Suprapubic skin (tissue), 4 donors: ENCODE data around the gene PRR36. TPM values are rescaled to one million over a fixed set of nuclear protein-coding genes. Genes with fewer than 3 reads are reported as not detected.

Experiments used
- DNase-seq, 2 donors: peaks; one replicate each; pipeline ENCODE4 v3.0.0-alpha.2; 2019; ENCODE audit warnings: low spot score in 2 of 2
- H3K27ac ChIP-seq: fragments of 200-600 bp; sonication (generic); one replicate; pipeline ENCODE4 v1.5.1; 2019
- H3K27me3 ChIP-seq: fragments of 200-600 bp; sonication (generic); one replicate; pipeline ENCODE4 v1.5.1; 2019
- H3K36me3 ChIP-seq: fragments of 200-600 bp; sonication (generic); one replicate; pipeline ENCODE4 v1.5.1; 2019
- H3K4me1 ChIP-seq: fragments of 200-600 bp; sonication (generic); one replicate; pipeline ENCODE4 v1.5.1; 2019
- H3K4me3 ChIP-seq: fragments of 200-600 bp; sonication (generic); one replicate; pipeline ENCODE4 v1.5.1; 2019; ENCODE audit warnings: mild to moderate bottlenecking
- H3K9me3 ChIP-seq: fragments of 200-600 bp; sonication (generic); one replicate; pipeline ENCODE4 v1.5.1; 2019
- EP300 ChIP-seq: sonication (generic); formaldehyde crosslinking; IDR thresholded peaks from one replicate; pipeline ENCODE4 v1.6.1; 2017; ENCODE audit warnings: antibody characterized with exemption
- POLR2A ChIP-seq, 2 donors: fragments of 450-650 bp; IDR thresholded peaks; one replicate each; pipeline ENCODE4 v1.6.1; 2017; ENCODE audit warnings: antibody characterized with exemption in 2 of 2, mild to moderate bottlenecking in 2 of 2, moderate library complexity in 2 of 2
- POLR2AphosphoS5 ChIP-seq, 3 donors: sonication (generic); formaldehyde crosslinking; IDR thresholded peaks; one replicate each; pipeline ENCODE4 v1.6.1; 2017; ENCODE audit warnings: antibody characterized with exemption in 3 of 3
- WGBS: methylation state at CpG from one replicate; pipeline ENCODE4 v1.1.5; 2018; 5-methylcytosine and 5-hydroxymethylcytosine counted together
- total RNA-seq, 4 donors: library from RNA; depleted of rRNA; stranded (reverse); fragments of >200 nt; gene quantifications; one replicate each; pipeline ENCODE4 v1.1.0, GENCODE V29; 2016
- TF ChIP-seq, protein P1 (sequence below), 2 donors: fragments of 200-600 bp in 1 of 2; fragments of 450-650 bp in 1 of 2; sonication (generic) in 1 of 2; IDR thresholded peaks; one replicate each; pipeline ENCODE4 v1.5.1; 2016 to 2019; ENCODE audit warnings: antibody characterized with exemption in 2 of 2, mild to moderate bottlenecking in 1 of 2, moderate library complexity in 1 of 2

The PRR36 gene
- total RNA-seq, 4 donors from 2014 or later, result 0.26 to 1.1 (median 0.74) TPM

DNA sequence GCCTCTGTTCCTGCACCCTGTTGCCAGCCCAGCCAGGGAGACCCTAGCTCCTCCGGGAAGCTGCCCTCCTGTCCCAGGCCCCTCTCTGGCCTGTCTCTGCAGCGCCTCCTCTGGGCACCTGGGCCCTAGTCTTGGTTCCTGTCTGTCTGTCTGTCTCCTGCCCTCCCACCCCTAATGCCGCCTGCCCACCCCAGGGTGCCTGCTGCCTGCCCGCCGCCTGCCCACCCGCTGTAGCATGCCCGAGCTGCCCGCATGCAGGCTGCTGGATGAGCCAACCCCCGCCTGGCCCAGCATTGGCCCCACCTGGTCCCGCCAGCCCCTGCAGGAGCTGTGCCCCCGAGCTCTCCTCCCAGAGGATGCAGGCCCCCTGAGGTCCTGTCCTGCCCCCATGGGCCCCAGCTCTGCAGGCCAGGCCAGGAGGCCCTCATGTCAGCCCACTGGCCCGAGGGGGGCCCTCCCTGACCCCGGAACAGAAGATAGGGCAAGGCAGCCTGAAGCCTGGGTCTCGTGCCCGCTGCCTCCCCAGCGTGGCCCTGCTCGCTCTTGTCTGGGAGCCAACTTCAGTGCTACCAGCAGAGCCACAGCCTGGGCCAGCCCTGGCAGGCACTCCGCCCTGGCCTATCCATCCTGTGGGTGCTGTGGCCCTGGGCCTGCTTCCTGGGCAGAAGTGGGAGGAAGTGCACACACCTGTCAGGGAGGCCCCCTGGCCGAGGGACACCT is 34.7 kb upstream of the PRR36 start:
- no peaks in the 10 kb centered on the region for H3K9me3 ChIP-seq
- H3K4me1 ChIP-seq, result peaks cover 54% of the 10 kb centered on the region
- DNase-seq, result peak in 1 of 2 donors; percentile 65
- TF ChIP-seq, protein P1, sequence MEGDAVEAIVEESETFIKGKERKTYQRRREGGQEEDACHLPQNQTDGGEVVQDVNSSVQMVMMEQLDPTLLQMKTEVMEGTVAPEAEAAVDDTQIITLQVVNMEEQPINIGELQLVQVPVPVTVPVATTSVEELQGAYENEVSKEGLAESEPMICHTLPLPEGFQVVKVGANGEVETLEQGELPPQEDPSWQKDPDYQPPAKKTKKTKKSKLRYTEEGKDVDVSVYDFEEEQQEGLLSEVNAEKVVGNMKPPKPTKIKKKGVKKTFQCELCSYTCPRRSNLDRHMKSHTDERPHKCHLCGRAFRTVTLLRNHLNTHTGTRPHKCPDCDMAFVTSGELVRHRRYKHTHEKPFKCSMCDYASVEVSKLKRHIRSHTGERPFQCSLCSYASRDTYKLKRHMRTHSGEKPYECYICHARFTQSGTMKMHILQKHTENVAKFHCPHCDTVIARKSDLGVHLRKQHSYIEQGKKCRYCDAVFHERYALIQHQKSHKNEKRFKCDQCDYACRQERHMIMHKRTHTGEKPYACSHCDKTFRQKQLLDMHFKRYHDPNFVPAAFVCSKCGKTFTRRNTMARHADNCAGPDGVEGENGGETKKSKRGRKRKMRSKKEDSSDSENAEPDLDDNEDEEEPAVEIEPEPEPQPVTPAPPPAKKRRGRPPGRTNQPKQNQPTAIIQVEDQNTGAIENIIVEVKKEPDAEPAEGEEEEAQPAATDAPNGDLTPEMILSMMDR (IDR thresholded peaks at IDR 0.05), result no peak
- TF ChIP-seq POLR2AphosphoS5 (IDR thresholded peaks at IDR 0.05) (no peak), EP300 (no peak), POLR2A (IDR thresholded peaks at IDR 0.05) (no peak)
- no peaks in the 10 kb centered on the region for H3K27me3 ChIP-seq
- H3K4me3 ChIP-seq, result no peak overlapping the region
- peaks cover 51% of the 10 kb centered on the region for H3K36me3 ChIP-seq
- 75% methylated on average over 11 of the region's 19 CpGs for WGBS
- no peak overlapping the region for H3K27ac ChIP-seq

DNA sequence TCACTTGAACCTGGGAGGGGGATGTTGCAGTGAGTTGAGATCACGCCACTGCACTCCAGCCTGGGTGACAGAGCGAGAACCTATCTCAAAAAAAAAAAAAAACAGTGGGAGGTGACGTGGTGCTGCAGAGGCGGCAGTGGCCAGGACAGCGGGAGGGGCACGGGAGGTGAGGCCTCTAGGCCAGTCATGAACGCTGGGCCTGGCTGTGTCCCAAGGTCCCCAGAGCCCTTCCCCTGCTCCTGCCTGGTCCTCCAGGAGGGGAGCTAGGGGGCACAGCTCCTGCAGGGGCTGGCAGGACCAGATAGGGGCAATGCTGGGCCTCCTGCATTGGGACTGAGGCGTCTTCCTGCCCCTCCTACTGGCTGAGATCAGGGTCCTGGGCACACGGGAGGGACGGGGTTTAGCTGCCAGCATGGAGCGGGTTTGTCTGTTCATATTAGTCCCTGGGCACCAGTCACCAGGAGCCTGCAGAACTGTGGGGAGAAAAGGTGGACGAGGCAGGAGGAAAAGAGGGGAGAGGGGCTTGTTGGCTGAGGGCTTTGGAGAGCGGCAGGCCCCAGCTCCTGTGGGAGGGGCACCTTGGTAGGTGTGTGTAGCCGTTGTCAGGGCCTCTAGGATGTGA is 34.0 kb upstream of the PRR36 start:
- Histone ChIP-seq H3K4me1 (peaks cover 55% of the 10 kb centered on the region), H3K27ac (no peak overlapping the region), H3K9me3 (no peaks in the 10 kb centered on the region), H3K27me3 (no peaks in the 10 kb centered on the region), H3K36me3 (peaks cover 49% of the 10 kb centered on the region), H3K4me3 (no peak overlapping the region)
- DNase-seq, result no peak
- 79% methylated on average over 14 of the region's 14 CpGs for WGBS
- TF ChIP-seq POLR2A (IDR thresholded peaks at IDR 0.05) (no peak), POLR2AphosphoS5 (IDR thresholded peaks at IDR 0.05) (no peak), EP300 (no peak)
- TF ChIP-seq, protein P1 (IDR thresholded peaks at IDR 0.05), result no peak

DNA sequence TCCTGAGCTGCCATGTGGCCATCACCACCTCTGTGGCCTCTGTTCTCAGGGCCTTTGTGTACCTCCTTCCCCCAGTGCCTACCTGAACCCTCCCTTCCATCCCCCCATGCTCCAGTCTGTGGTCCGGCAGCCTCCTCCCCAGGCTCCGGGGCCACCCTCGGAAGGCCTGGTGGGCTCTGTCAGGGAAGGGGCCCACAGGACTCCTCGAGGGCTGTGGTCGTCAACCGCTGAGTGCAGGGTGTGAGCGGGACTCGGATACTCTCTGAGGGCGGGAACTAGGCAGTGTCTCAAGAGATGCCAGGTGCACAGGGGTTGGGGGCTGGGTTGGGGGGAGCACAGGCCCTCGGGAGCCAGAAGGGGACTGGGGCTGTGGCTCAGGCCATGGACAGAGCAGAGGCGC is 33.4 kb upstream of the PRR36 start:
- 84% methylated on average over 11 of the region's 11 CpGs for WGBS
- Histone ChIP-seq H3K9me3 (no peaks in the 10 kb centered on the region), H3K4me3 (no peak overlapping the region), H3K36me3 (peaks cover 43% of the 10 kb centered on the region), H3K27me3 (no peaks in the 10 kb centered on the region), H3K4me1 (peaks cover 61% of the 10 kb centered on the region), H3K27ac (no peak overlapping the region)
- TF ChIP-seq, protein P1 (IDR thresholded peaks at IDR 0.05), result no peak
- TF ChIP-seq POLR2AphosphoS5 (IDR thresholded peaks at IDR 0.05), result no peak
- TF ChIP-seq POLR2A (IDR thresholded peaks at IDR 0.05), result no peak
- TF ChIP-seq EP300, result no peak
- DNase-seq, result no peak

DNA sequence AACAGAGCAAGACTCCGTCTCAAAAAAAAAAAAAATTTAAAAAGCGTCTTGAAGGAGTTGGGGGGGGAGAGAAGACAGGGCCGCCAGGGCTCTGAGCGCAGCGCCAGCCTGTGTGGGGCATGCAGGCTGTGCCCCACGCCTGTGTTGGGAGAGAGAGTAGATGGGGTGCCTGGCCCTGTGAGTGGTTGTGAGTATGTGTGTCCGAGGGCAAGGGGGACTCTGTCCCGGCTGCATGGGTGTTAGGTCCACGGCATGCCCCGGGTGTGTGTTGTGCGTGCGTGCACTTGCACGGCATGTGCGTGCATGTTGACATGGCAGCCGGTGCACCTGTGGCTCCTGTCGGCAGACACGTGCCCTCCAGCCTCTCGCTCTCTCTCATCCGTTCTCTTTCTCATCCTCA is 32.9 kb upstream of the PRR36 start:
- WGBS, result 59% methylated on average over 19 of the region's 19 CpGs
- Histone ChIP-seq H3K36me3 (peaks cover 39% of the 10 kb centered on the region), H3K27ac (no peak overlapping the region), H3K4me3 (no peak overlapping the region), H3K4me1 (peaks cover 65% of the 10 kb centered on the region), H3K9me3 (no peaks in the 10 kb centered on the region), H3K27me3 (no peaks in the 10 kb centered on the region)
- TF ChIP-seq POLR2AphosphoS5 (IDR thresholded peaks at IDR 0.05) (no peak), EP300 (no peak), POLR2A (IDR thresholded peaks at IDR 0.05) (no peak)
- peak in 1 of 2 donors; percentile 63 for DNase-seq

DNA sequence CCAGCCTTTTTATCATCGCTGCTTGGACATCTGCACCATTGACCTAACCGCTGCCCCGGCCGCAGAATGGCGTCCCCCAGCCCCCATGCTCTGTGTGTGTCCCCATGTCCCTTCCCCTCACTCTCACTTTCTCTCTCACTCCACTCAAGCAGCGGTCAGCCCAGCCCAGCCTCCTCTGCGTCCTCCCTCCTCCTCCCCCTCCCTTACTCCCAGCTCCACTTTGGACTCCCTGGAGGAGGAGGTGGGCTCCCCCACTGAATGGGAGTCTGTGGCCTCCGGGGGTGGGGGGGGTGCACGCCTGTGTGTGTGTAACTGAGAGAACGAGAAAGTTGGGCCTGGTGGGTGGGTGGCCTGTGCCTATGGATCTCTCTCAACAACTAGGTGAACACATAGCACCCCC is 31.7 kb upstream of the PRR36 start:
- DNase-seq, result peak in 1 of 2 donors; percentile 66
- no peaks in the 10 kb centered on the region for H3K9me3 ChIP-seq
- H3K4me1 ChIP-seq, result peaks cover 68% of the 10 kb centered on the region
- peaks cover 26% of the 10 kb centered on the region for H3K36me3 ChIP-seq
- 91% methylated on average over 10 of the region's 10 CpGs for WGBS
- no peaks in the 10 kb centered on the region for H3K27me3 ChIP-seq
- no peak for TF ChIP-seq EP300
- no peak for TF ChIP-seq POLR2A (IDR thresholded peaks at IDR 0.05)
- H3K27ac ChIP-seq, result no peak overlapping the region
- no peak overlapping the region for H3K4me3 ChIP-seq

DNA sequence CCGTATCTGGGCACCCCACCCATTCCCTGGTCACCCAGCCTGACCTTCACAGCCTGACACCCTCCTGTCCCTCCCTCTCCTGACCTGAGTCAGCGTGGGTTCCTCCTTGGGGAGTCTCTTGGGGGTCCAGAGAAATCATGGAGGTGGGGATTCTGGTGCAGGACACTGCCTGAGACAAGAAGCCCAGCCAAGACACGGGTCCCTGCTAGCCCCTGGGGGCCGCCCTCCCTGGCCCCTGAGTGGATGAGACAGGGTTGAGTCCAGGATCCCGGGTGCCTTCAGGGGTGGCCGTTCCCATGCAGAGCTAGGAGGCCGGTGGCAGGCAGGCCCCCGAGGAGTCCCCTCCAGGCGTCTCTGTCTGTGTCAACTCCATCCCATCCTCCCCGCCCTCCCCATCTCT is 31.1 kb upstream of the PRR36 start:
- WGBS, result 57% methylated on average over 10 of the region's 10 CpGs
- no peaks in the 10 kb centered on the region for H3K9me3 ChIP-seq
- H3K36me3 ChIP-seq, result peaks cover 20% of the 10 kb centered on the region
- no peaks in the 10 kb centered on the region for H3K27me3 ChIP-seq
- peak in 1 of 2 donors; percentile 65 for DNase-seq
- peaks cover 73% of the 10 kb centered on the region for H3K4me1 ChIP-seq
- H3K4me3 ChIP-seq, result peak overlapping the region; percentile 86
- no peak overlapping the region for H3K27ac ChIP-seq
- TF ChIP-seq POLR2AphosphoS5 (IDR thresholded peaks at IDR 0.05) (no peak), POLR2A (IDR thresholded peaks at IDR 0.05) (no peak), EP300 (no peak)
- TF ChIP-seq, protein P1 (IDR thresholded peaks at IDR 0.05), result no peak
